ENCODE measurements around the gene POLR2L. TPM values are rescaled to one million over a fixed set of nuclear protein-coding genes. Genes with fewer than 3 reads are reported as not detected.

Gene POLR2L
- total RNA-seq, 4 donors from 2014 or later = 45.6 to 90.3 (median 64.7) TPM

DNA sequence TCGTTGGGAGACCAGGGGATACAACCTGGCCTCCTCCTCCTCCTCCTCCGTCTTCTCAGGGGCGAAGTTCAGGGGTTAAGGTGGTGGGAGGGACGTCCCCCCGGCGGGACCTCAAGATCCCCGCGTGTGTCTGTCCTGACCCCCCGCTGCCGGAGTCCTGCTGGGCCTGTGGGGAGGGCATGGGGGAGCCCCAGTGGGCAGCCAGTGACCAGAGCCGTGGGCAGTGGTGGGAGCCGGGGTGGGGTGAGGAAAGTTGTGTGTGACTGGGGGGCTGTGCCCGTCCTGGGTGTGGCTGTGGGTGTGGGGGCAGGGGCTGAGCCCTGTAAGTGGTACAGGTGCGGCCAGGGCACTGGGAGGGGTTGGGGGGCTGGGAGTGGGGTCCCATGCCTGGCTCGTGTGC is 10.4 kb upstream of the POLR2L start:
- H3K9me3 ChIP-seq = no peaks in the 10 kb centered on the region
- intact Hi-C loops (cut with DNase I) = no loop called here
- H3K4me3 ChIP-seq = no peak overlapping the region
- no peak for DNase-seq
- H3K36me3 ChIP-seq = no peaks in the 10 kb centered on the region
- peaks cover 19 to 50% (median 22%) of the 10 kb centered on the region in 3 donors for H3K4me1 ChIP-seq
- 85 to 100% methylated on average over 2 to 12 of the region's 15 CpGs for WGBS, 2 donors
- no peak overlapping the region for H3K27ac ChIP-seq
- TF ChIP-seq POLR2A (IDR thresholded peaks at IDR 0.05) = no peak
- TF ChIP-seq, protein P1, sequence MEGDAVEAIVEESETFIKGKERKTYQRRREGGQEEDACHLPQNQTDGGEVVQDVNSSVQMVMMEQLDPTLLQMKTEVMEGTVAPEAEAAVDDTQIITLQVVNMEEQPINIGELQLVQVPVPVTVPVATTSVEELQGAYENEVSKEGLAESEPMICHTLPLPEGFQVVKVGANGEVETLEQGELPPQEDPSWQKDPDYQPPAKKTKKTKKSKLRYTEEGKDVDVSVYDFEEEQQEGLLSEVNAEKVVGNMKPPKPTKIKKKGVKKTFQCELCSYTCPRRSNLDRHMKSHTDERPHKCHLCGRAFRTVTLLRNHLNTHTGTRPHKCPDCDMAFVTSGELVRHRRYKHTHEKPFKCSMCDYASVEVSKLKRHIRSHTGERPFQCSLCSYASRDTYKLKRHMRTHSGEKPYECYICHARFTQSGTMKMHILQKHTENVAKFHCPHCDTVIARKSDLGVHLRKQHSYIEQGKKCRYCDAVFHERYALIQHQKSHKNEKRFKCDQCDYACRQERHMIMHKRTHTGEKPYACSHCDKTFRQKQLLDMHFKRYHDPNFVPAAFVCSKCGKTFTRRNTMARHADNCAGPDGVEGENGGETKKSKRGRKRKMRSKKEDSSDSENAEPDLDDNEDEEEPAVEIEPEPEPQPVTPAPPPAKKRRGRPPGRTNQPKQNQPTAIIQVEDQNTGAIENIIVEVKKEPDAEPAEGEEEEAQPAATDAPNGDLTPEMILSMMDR (IDR thresholded peaks at IDR 0.05) = no peak
- H3K27me3 ChIP-seq = peaks cover 0 to 33% (median 3%) of the 10 kb centered on the region in 4 donors

DNA sequence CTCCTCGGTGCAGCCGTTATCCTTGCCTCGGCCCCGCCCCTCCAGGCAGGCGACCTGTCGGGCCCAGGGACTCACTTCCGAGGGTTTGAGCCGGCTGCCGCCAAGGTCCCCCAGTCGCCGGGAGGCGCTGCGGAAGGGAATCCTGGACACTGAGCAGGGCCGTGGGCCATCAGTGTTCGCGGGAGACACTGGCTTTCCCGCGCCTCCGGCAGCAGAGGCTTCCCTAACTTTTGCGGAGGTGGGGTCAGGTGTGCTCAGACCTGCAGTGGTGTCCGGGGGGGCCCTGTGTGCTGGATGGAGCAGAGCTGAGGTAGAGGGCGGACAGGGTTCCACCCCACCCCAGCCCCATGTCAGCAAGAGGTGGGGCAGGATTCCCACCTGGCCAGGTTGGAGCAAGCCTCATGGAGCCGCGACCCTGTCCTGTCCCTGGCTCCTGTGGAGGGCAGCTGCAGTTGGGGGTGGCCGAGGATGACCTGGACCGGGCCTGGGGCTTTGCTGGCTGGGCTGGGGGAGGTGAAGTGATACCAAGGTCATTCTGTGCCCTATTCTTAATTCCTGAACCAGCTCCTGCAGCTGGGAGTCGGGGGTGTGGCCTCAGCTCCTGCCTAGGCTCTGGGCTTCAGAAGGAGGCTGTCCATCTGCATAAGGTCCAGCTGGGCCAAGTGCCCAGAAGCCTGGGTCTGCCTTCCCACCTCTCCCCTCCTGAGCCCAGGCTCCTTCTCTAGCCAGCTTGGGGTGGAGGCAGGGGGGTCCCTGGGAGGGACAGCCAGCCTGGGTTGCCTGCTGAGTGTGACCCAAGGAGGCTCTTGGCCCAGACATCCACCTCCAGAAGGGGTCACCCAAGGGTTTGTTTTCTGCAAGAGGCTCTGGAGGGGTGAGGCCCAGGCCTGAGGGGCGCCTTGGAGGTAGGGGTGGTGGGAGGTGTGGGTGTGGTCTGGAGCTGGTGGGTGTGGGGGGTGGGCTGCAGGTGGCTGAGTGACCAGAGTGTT is 8.7 kb upstream of the POLR2L start:
- no peak overlapping the region for H3K4me3 ChIP-seq
- no peaks in the 10 kb centered on the region for H3K9me3 ChIP-seq
- peaks cover 22 to 56% (median 30%) of the 10 kb centered on the region in 3 donors for H3K4me1 ChIP-seq
- H3K27ac ChIP-seq = no peak overlapping the region
- DNase-seq = no peak
- no CpG with 5 or more reads among the region's 28 CpGs for WGBS, 2 donors
- H3K27me3 ChIP-seq = peaks cover 0 to 37% (median 3%) of the 10 kb centered on the region in 4 donors
- TF ChIP-seq POLR2A (IDR thresholded peaks at IDR 0.05) = no peak
- TF ChIP-seq, protein P1 (IDR thresholded peaks at IDR 0.05) = no peak
- H3K36me3 ChIP-seq = no peaks in the 10 kb centered on the region
- intact Hi-C loops (cut with DNase I) = no loop called here

DNA sequence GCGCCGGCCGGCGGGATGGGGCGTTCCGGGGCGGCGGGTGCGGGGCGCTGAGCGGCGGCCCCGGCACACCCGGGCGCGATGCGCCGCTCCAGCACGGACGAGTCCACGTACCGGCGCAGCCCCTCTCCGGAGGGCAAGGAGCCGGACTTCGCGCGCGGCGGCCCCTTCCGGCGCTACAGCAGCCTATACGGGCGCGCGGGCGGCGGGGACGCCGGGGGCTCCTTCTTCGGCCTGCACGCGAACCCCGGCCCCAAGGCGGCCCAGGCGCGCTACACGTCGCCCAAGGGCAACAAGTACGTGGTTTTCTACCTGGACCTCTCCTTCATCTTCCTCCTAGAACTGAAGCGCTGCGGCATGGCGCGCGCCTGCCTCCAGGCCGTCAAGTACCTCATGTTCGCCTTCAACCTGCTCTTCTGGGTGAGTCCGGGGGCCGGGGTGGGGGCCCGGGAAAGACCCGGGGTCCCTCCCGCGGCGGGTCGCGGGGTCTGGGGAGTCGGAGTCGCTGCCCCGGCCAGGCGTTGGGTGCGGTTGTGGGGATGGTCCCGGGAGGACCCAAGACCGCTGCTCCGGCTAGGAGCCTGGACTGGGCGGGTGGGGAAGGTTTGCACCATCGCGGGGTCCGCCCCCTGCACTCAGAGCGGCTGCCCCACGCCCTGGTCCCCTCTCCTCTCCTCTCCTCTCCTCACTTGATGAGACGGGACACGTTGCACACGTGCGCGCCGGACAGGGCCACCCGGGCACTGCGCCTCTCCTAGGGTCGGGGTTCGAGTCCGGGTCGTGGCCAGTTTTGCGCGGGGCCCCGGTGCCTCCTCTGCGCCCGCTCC is 7.8 kb upstream of the POLR2L start:
- DNase-seq = no peak
- Histone ChIP-seq H3K36me3 (no peaks in the 10 kb centered on the region), H3K4me1 (peaks cover 22 to 64% (median 39%) of the 10 kb centered on the region in 3 donors), H3K9me3 (no peaks in the 10 kb centered on the region), H3K4me3 (peak overlapping the region in 3 of 4 donors; percentile 35 to 62 (median 46)), H3K27me3 (peaks cover 0 to 37% (median 3%) of the 10 kb centered on the region in 4 donors), H3K27ac (peak overlapping the region in 1 of 4 donors; percentile 13)
- 30% methylated on average over 2 of the region's 97 CpGs; no CpG with 5 or more reads in 1 of the 2 donors for WGBS, 2 donors
- TF ChIP-seq, protein P1 (IDR thresholded peaks at IDR 0.05) = no peak
- no peak for TF ChIP-seq POLR2A (IDR thresholded peaks at IDR 0.05)
- intact Hi-C loops (cut with DNase I) = loop anchor here (5.0 kb wide), 1 partner anchor 202 kb away; no protein-coding TSS in a partner anchor

DNA sequence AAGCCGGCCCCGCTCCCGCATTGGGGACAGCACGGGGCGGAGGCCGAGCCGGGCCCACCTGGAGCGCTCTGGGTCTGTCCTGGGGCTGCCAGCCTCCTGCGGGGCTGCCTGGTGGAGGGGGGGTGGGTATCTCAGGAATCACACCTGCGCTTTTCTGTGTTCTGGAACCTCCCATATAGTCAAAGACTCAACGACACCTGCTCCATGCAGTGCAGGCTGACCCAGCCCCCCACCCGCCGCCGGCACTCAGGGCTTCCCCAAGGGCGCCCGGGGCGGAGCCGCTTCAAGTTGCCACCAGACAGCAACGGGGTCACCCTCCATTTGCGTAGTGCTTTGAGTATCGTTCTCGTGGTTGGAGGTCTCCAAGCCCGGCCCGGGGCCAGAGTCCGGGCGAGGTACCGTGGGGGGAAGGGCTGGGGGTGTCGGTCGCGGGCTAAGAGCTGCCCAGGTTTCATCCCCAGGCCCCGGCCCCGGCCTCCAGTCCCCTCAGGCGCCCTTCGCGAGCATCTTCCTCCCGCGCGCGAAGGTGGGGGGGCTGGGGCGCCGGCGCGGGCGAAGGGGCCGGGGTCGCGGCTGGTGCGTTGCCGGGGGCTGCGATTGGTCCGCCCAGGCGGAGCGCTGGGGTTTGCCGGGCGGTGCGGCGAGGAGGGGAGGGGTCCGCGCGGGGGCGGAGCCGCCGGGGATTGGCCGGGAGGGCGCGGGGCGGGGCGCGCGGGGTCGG is 6.9 kb upstream of the POLR2L start:
- no peak for DNase-seq
- H3K4me3 ChIP-seq = peak overlapping the region in 3 of 4 donors; percentile 35 to 62 (median 46)
- TF ChIP-seq POLR2A (IDR thresholded peaks at IDR 0.05) = no peak
- TF ChIP-seq, protein P1 (IDR thresholded peaks at IDR 0.05) = no peak
- H3K27me3 ChIP-seq = peaks cover 0 to 37% (median 3%) of the 10 kb centered on the region in 4 donors
- intact Hi-C loops (cut with DNase I) = loop anchor here (5.0 kb wide), 1 partner anchor 203 kb away; no protein-coding TSS in a partner anchor
- 16% methylated on average over 9 of the region's 71 CpGs; no CpG with 5 or more reads in 1 of the 2 donors for WGBS, 2 donors
- no peaks in the 10 kb centered on the region for H3K9me3 ChIP-seq
- no peaks in the 10 kb centered on the region for H3K36me3 ChIP-seq
- H3K27ac ChIP-seq = no peak overlapping the region
- H3K4me1 ChIP-seq = peaks cover 30 to 73% (median 46%) of the 10 kb centered on the region in 3 donors
